GM12891 (cell line): ENCODE results near the gene CPAMD8.
A peak's percentile ranks its signal among the peaks of the same experiment; 100 is the strongest.

Experiments used
- POLR2A ChIP-seq: IDR thresholded peaks from 2 replicates; pipeline ENCODE4 v1.6.1; 2011; ENCODE audit warnings: low read depth, low read length, control low read depth
- POLR2AphosphoS5 ChIP-seq: IDR thresholded peaks from 2 replicates; pipeline ENCODE4 v1.6.1; 2011; ENCODE audit warnings: low read depth, low read length, control low read depth
- POU2F2 ChIP-seq: IDR thresholded peaks from 2 replicates; pipeline ENCODE4 v1.6.1; 2011; ENCODE audit warnings: low read depth, mild to moderate bottlenecking, control low read depth, low read length, moderate library complexity
- SPI1 ChIP-seq: IDR thresholded peaks from 2 replicates; pipeline ENCODE4 v1.6.1; 2011; ENCODE audit warnings: low read depth, low read length, control low read depth
- TAF1 ChIP-seq: IDR thresholded peaks from 2 replicates; pipeline ENCODE4 v1.6.1; 2011; ENCODE audit warnings: low read depth, low read length, control low read depth

- TF ChIP-seq POLR2AphosphoS5 (no peak), POLR2A (no peak), TAF1 (no peak), SPI1 (peak; percentile 62), POU2F2 (no peak)
Observed at GRCh38 chr19:16897029-16897855, 129.4 kb downstream of the CPAMD8 start.
